ENCODE data around the gene COL13A1.

- TF ChIP-seq CTCF (IDR thresholded peaks at IDR 0.05; ENCODE audit: low read length), result no peak
- no peak for TF ChIP-seq EZH2 (IDR thresholded peaks at IDR 0.05; ENCODE audit: borderline replicate concordance, low read length)
Observed at GRCh38 chr10:69980672-69981071, 179.0 kb downstream of the COL13A1 start.
